HuH-7.5 (cell line): Measurements from ENCODE around the gene ZNF396.

Source experiments
- DNase-seq: peaks from one replicate; pipeline ENCODE4 v3.0.0; 2011; ENCODE audit warnings: low spot score

ZNF396 gene

GRCh38 chr18:35335866-35336265 lies 41.3 kb downstream of the ZNF396 start:
- DNase-seq: no peak

GRCh38 chr18:35334821-35335220 lies 42.3 kb downstream of the ZNF396 start:
- DNase-seq: no peak

DNA sequence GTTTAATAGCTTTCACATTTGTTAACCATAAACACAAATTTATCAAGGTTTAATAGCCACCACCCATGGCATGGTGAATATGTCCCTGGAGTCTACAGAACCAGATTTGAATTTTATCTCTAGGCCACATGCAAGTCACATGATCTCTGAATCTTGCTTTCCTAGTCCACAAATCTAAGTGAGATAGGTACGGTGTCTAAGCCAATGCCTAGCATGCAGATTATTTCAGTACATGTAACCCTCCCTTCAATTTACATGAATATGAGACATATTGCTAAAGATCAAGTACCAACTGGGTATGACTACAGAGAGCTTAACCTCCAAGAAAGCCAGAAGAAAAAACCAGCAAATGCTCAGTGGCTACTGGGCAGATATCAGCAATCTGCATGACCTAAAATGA lies 42.9 kb downstream of the ZNF396 start:
- no peak for DNase-seq

DNA sequence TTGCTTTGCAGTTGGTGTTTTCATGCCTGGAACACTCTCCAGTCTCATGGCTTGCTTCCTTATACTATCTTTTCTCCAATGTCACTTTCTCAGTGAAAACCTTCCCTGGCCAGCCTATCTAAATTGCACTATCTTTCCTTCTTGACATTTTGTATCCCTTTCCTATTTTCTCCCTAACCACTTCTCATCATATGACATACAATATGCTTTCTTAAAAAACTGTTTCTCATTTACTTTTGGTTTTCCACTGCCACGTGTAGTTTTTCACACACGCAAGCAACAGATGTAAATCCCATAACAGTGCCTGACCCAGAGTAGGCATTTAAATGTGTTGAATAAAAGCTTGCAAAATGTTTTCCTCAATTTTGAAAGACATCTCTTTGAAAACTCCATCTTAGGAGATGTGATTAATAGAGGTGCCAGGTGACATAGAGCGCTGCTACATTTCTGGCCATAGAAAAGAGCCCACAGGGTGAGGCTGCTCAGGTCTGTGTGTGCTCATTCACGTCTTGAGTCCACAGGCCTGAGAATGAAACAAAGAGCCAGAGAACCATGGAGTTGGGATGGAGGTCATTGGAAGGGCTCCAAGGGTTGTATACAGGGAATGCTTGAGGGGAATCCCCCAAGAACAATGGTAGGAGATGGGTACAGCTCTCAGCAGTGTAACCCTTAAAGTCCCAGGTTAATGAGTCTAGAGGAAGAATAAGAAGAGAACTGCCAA lies 45.6 kb downstream of the ZNF396 start:
- DNase-seq: no peak

- DNase-seq: no peak
These were observed 48.3 kb downstream of the ZNF396 start for GRCh38 chr18:35328868-35329267.

GRCh38 chr18:35326695-35327387 lies 50.3 kb downstream of the ZNF396 start:
- no peak for DNase-seq

- DNase-seq: no peak
These were observed 52.0 kb downstream of the ZNF396 start for GRCh38 chr18:35324926-35325655.

- no peak for DNase-seq
These were observed 54.4 kb downstream of the ZNF396 start for GRCh38 chr18:35322486-35323458.
